Activated CD4-positive, alpha-beta T cell treated with anti-CD3 and anti-CD28 coated beads for 1 hour (primary cell): ENCODE measurements around the gene EEF1G.
"Not testable (repeated sequence)": the region's sequence is repeated elsewhere in the genome, so short reads cannot be mapped to it uniquely, and the experiment has no call there.

ENCODE experiments used
- DNase-seq: peaks from one replicate; pipeline ENCODE4 v3.0.0-alpha.2; 2020

EEF1G gene

DNA sequence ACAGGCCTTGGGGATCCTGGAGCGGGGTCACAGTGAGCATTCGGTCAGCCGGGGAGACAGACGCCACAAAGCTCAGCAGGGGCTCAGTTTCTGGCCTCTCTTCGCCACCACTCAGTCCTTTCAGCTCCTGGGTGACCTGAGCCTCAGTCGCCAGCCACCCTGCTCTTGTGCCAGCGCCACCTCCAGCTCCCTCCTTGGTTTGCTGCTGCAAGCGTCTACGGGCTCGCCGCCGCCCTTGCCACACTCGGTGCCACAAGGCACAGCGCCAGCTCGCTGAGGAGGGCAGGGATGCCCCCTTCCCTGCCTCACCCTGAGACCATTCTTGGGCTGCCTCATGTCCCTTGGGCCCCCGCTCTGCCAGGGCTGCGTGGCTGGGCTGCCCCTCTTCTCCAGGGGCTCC, 1.5 kb upstream of the EEF1G start:
- DNase-seq = no peak

DNA sequence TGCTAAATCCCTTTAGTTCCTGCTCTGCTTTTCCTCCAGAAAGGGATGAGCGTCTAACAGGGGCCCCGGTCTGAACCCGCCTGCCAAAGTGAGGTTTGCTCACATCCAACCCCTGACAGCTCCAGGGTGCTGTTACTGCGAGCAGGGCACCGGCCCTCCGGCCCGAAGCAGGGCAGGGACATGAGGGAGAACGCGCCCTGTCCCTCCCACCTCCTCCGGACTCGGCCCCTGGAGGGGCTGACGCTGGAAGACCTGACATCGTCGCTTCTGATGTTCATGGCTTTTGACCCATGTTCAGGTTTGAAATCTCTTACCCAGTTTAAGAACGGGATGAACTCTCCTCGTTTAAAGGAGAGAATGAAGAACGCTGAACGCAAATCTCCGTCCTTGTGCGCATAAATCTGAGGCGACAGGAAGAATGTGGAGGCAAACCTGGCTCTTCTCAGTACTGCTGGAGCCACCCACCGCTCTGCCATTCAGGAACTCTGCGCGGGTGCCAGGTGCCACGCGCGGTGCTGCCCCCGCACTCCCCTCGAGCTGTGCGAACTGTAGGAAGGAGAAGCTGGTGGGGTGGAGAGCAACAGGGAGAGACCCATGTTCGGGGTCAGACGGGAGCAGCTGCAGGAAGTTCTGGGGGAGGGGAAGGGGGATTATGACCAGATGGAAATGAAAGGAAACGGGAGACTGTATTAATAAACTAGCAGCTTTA, 826 bp upstream of the EEF1G start:
- DNase-seq = no peak

GRCh38 chr11:62573006-62573591, 592 bp downstream of the EEF1G start:
- DNase-seq = no peak

DNA sequence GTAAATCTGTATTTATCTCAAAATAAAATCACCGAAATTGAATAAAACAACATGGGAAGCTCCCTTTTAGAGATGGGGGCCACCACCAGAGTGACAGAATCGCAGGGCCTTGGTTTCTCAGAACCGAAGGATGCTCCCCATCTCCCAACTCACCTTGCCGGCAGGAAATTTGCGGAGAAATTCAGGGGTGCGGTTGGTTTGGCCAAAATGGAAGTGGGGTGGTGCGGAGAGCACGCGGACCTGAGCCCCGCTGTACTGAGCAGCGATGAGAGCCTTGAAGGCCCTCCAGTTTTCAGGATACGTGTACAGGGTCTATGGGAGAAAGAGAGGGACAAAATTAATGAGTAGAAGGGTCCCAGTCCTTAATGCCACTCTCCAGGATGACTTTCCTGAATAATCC, 1.3 kb downstream of the EEF1G start:
- no peak for DNase-seq

- DNase-seq = not testable (repeated sequence)
Observed at GRCh38 chr11:62571493-62571892, 2.2 kb downstream of the EEF1G start.

DNA sequence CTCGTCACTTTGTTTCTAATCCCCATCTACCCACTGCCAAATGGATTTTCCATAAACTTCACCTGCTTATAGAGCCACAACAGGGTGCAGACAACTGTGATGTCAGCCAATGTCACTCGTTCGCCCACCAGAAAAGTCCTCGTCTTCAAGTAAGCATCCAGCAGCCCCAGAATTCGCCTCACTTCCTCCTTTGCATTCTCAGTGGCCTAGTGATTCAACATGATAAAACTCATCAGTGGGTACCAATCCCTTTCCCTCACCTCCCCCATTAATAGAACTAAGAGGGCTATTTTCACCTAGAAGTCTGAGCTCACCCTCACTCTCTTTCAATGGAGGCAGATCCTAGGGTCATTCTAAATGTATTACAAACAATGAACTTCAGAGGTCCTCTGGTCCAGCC, 2.8 kb downstream of the EEF1G start:
- DNase-seq = not testable (repeated sequence)

DNA sequence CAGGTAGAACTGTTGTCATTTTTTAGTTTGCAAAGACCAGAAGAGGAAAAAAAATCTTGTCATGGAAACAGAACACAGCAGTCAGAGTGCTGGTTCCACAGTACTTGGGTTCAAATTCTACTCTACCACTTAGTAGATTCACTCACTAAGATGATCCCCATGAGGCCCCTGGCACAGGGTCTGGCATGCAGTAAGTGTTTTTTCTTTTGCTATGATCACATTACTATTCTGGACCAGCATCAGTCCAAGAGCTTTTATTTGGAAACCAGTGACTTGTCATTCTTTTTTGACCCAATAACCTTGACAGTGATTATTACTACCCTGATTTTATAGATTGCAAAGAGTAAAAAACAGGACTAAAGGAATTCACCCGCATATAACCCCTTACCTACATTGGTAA, 4.1 kb downstream of the EEF1G start:
- no peak for DNase-seq

DNA sequence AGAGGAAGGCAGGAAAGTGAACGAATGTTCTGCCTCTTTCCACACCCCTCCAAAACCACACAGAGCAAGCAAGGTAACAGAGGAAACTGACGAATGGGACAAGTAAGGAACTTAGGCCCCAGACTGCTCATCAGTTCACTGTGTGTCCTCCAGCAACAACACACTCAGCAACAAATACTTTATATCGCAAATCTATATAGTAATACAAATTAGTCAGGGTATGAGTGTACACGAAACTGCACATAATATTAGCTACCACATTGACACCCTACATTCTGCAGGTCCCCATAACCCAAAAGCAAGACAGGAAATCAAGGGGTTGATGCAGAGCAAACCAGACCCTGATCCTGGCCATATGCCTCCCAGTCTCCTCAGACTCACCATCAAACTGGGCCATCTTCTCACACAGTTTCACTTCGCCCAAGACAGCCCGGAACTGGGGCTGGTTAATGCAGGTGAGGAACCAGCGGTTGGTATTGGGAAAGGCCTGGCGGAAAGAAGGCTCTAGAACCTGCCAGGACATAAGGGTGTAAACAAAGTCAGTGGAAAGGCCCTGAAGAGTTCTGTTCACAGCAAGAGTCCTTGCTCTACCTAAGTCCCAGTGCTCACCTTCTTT, 6.6 kb downstream of the EEF1G start:
- DNase-seq = no peak

DNA sequence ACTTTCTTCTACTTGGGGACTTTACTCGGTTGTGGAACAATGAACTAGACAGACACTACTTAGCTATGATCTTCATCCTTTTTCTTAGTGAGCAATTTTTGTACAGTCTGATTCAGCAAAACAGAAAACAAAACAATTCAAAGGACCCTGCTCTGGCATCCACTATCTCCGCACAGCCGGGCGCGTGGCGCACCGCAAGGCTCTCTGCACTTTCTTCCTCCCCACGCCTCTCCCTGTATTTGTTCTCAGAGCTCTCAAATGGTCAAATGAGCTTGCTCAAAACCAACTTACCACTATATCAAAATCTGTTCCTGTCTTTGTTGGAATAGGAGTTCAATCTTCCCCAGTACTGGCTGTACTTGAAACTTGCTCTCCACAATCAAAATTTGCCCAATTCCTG, 7.4 kb downstream of the EEF1G start:
- no peak for DNase-seq

- no peak for DNase-seq
Observed at GRCh38 chr11:62565100-62565802, 8.4 kb downstream of the EEF1G start.

DNA sequence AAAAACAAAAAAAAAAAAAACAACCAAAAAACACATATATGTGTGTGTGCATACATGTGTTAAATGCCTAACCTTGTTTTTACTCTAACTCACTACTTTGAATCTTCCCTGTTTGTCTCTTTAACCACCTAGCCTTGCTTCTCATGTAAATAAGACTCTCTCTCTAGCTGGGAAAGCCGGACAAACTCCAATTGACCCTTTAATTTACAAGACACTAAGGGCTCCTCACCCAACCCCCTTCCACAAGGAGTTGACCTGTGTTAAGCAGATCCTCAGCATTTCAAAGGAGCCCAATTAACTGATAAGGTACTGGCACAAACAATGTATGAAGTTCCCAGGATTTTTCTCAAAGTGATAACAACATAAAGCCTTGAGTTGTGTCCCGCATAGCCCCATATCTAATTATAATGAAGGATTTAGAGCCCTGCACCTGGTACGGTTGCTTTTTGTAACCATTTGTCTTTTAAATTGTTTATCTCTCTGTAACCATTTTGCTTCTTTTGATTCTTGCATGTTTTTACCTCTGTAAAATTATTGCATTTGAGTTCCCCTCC, 11.9 kb downstream of the EEF1G start:
- not testable (repeated sequence) for DNase-seq

DNA sequence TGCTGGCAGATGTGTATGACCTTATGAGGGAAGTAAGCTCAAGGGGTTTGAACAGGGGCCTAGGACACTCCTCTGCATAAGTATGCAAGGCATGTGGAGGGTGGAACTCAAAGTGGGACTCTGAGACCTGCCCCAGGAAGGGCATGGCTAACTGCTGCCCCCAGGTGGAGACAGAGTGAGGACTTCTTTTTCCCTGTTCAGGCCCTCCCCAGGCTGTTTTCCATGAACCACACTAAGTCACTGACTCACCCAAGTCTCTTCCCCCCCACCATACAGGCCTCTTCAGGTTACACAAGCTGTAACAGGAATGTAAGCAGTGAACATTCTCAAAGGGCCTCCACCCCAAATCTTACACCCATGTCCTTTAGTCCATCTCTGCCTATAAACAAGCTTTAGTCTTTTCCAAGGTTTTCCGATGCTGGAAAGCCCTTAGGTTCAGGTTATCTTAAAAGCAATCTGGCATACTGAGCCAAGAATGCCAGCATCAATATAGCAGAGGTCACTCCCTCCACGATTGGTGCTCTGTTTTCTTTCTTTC, 13.1 kb downstream of the EEF1G start:
- peak; percentile 74 for DNase-seq

DNA sequence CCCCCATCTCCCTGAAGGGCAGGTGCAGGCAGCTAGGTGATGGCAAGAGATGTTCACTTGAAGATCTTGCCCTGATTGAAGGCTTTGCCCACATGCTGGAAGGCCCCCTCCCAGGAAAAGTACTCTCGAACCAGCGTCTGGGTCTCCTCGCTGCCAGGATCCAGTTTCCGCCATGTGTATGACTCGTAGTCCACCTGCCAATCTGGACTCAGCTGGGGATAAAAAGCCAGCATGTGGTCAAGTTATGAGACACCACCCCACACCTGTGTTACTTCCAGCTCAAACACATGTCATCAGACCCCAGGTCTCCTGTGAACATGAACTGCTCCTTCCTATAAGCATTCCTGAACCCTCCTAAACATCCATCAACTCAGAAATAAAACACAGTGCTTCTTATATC, 14.1 kb downstream of the EEF1G start:
- not testable (repeated sequence) for DNase-seq

DNA sequence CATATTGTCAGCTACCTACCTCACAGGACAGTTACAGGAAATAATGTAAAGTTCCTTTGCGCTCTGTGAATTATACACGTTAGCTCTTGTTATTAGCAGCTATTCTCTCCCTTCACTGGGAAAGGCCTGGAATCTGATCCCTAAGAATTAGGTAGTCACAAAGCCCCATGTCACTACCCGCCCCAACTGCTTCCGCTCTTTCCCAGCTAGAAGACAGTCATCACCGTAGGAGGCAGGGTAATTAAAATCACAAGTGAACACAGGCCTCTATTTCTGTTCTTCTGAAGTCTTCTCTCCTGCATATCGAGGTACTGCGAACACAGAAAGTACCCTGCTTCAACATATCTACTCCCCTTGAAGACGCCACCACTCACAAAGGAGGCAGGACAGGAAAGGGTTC, 14.5 kb downstream of the EEF1G start:
- no peak for DNase-seq

GRCh38 chr11:62558669-62559068, 15.0 kb downstream of the EEF1G start:
- no peak for DNase-seq

DNA sequence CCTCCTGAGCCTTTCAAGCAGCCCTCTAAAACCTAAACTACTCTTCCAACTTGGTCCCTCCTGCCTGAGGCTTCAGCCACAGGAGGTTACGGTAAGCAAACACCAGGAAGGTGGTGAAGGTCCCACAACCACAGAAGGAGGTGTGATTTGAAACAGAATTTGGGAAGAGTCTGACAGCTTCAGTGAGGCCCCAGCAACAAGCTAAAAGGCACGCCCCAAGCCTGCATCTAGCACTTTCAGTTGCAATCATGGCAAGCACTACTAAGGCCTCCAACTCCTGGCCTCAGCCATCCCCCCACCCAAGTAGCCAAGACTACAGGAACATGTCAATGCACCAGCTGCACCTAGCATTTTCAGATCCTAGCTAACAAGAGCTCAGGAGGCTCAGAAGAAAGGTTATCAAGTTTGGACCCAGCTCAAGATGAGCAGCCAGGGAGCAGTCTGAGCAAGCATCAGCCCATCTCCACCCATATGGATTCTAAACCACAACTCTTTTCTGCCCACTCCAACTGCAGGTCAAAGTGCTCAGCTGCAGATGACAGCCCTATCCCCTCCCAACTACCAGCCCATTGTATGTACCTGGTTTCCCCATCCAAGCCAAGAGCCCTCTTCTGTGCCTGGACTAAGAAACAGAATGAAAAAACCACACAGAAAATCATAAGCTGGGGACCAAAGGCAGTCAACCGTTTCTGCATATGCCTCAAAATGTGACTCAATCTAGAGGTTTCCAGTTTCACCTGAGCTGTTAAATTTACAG, 16.6 kb downstream of the EEF1G start:
- DNase-seq = no peak

DNA sequence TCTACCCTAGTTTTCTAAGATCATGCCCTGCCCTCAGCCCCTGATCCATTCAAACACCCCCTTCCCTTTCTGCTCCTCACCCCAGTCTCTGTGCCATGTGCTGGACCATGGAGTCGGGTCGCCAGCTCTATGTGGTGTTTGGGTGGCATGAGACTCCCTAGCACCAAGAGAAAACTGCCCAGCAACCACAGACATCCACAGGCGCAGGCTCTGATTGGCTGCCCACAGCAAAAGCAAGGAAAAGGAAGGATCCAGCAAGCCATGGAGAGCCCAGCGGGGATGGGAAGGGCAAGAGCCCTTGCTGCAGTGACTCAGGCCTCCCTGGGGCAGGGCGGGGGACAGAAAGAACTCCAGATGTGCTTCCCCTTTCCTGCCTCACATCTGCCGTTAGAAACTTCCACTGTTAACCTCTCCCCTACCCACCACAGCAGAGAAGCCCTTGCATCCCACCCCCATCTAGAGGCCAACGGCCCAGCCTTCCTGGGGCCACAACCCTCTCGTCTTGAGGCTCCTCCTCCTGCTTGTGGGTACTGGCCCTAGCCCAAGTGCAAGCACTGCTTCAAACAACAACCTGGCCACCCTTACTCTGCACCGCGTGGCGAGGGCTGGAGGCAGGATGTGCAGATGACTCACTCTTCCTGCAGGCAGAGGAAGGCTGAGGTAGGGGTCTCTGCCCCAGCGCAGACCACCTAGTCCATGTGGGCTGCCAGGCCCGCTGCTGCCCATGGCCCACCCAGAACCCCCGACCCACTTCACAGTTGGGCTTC, 17.4 kb downstream of the EEF1G start:
- peak; percentile 62 for DNase-seq

GRCh38 chr11:62555464-62556107, 18.1 kb downstream of the EEF1G start:
- DNase-seq = peak; percentile 31

DNA sequence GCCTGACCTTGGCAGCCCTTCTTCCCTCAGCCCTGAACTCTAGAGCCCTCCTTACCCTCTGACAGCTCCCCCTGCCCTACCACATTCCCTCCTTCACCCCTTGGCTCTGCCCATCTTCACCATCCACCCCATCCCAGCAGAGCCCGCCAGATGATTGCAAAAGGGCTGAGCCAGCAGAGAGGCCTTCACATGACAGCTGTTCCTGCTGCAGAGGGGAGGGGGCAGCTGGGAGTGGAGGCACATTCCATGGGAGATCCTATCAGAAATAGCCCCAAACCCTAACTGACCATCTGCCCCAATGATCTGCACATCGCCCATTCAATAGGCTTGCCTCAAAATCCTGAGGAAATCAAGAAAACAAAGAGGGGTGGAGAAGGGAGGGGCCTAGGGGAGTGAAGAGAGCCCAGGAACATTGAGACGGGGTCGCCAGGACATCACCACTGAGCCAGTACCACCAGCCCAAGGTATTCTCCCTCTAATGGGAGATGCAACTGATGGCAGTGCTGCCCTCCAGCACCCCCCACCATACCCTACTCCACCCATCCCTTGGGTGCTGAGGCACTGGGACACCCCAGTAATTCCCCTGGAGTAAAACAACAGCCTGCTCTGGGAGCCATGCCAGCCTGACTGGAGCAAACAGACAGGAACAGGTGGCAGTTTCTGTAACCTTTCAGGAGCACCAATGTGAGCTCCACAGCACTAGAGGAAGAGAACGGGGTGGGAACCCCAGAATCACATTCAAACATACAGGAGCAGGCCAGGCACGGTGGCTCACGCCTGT, 19.1 kb downstream of the EEF1G start:
- DNase-seq = no peak

- no peak for DNase-seq
Observed at GRCh38 chr11:62553839-62554361, 19.8 kb downstream of the EEF1G start.
